COLO668 (cell line): Measurements from ENCODE around the gene TFEB.
A peak's percentile ranks its signal among the peaks of the same experiment; 100 is the strongest.

Source experiments
- DNase-seq: peaks from one replicate; lab custom pipeline; 2025; ENCODE audit not compliant: unreplicated experiment; lab: John Stamatoyannopoulos, UW

Gene TFEB

DNA sequence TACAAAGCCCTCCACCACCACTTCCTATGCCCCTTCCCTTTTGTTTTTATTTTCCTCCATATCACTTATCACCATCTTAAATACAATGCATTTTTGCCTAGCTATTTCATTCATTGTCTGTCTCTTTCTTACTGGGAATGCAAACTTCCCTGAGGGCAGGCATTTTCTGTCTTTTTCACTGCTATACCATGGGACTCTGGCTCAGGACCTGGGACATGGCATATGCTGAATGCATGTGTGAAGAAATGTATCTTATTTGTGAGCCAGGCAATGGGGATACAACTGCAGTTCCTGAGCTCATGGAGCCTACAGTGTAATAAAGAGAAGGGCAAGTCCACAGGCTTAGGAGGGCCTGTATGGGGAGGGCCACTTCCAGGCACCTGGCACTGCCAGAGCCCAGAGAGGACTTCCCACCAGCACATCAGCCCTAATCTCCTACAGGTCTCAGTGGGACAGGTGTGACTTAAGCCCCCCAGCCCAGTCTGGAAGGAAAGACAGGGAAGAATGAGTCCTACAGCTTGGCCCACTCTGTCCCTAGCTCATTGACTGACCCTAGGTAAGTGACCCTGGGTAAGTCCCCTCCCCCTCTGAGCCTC lies 43.2 kb downstream of the TFEB start:
- DNase-seq: no peak

GRCh38 chr6:41691426-41692079 lies 43.9 kb downstream of the TFEB start:
- DNase-seq: no peak

DNA sequence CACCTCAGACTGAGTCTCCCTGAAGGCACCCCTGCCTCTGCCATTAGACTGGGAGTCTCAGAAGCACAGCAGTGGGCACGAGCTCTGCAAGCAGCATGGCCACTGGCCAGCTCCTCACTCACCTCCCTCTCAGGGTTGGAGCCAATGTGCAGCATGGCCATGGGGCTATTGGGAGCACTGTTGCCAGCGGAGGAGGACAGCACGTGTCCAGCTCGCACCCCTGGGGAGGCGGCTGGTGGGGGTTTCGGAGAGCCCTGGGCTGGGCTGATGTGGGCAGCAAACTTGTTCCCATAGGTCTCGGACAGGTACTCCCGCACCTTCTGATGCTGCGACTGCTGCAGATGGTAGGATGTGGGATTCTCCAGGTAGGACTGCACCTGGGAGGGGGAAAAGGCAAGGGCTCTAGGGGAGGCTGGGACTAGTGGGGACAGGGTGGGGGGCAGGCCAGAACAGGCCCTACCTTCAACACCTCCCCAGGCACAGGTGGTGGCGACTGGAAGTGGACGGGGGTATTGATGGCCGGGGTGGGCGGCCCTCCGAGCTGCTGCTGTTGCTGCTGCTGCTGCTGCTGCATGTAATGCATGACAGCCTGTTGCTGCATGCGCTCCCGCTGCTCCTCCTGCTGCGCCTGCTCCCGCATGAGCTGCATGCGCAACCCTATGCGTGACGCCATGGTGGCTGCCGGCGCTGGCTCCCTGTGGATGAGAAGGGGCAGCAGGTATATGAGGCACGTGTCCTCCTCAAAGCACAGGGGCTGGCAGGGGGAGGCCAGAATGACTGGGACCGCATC lies 44.7 kb downstream of the TFEB start:
- no peak for DNase-seq

- DNase-seq: no peak
These were observed 46.0 kb downstream of the TFEB start for GRCh38 chr6:41689171-41690008.

- DNase-seq: no peak
These were observed 47.0 kb downstream of the TFEB start for GRCh38 chr6:41688256-41688965.

GRCh38 chr6:41687501-41688175 lies 47.8 kb downstream of the TFEB start:
- DNase-seq: no peak

GRCh38 chr6:41685641-41686380 lies 49.6 kb downstream of the TFEB start:
- no peak for DNase-seq

DNA sequence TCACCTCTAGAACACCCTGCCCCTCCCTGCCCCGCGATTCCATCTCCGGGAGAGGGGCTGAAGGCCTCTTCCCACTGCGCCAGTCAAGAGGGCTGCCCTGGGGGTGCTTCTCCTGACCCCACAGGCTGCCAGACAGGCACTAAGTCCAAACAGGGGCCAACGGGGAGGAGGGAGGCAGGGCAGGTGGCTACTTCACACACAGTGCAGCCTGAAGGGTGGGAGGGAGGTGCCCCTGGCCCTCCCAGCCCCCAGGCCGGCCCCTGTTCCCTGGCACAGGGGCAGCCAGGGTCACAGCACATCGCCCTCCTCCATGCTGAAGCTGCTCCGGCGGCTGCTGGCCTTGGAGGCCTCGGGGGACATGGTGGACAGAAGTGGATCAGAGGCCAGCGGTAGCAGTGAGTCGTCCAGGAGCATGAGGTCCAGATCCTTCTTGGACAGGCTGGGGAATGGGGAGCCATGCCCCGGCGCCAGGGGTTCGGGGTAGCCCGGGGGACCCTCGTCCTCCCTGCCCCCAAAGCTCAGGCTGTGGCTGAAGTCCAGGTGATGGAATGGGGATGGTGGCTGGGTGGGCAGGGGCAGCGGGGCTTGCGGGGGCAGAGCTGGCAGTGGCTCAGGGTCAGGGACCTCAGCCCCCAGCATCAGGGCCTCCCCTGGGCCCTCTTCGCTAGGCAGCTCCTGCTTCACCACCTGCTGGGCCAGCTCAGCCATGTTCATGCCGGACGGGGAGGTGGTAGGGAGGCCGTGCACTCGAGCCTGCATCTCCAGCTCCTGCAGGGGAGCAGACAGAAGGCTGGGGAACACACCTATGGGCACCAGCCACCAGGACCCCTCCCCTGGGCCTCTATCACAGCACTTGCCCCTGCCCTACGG lies 50.9 kb downstream of the TFEB start:
- DNase-seq: no peak

DNA sequence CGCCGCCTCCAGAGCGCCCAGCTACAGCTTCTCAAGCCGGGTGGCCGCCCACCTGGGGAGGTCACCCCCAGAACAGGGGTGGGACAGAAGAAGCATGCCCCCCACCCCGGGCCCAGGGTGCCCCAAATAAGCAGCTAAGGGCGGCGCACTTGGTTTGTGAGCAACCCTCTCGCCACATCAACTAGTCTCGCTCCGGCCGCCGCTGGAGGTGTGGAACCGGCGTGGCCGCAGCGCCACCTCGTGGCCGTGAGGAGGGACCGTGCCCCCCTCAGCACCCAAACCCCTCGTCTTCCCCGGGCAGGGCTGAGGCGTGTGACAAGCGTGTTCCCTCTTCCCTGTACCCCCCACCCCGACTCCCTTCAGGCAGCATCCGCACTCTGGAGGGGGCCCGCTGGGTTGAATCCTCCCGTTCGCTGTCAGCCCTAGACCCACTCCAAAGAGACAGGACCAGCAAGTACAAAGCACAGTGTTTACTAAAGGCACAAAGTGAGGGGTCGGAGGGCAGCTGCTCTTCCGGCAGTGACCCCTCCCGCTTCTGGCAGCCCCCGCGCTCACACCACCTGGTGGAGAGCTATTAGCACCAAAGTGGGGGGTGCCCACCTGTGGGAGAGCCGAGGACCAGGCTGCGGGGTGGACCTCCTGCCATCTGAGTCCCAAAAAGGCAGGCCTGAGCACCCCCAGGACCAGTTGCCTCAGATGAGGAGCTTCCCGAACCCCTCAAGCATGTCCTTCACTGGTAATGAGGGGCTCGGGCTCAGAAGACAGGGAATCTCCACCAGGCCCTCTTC lies 51.7 kb downstream of the TFEB start:
- peak; percentile 57 for DNase-seq

GRCh38 chr6:41683273-41683522 lies 52.2 kb downstream of the TFEB start:
- DNase-seq: no peak

GRCh38 chr6:41682497-41683272 lies 52.7 kb downstream of the TFEB start:
- no peak for DNase-seq

GRCh38 chr6:41682056-41682477 lies 53.3 kb downstream of the TFEB start:
- peak; percentile 75 for DNase-seq

- no peak for DNase-seq
These were observed 55.0 kb downstream of the TFEB start for GRCh38 chr6:41680182-41680965.

DNA sequence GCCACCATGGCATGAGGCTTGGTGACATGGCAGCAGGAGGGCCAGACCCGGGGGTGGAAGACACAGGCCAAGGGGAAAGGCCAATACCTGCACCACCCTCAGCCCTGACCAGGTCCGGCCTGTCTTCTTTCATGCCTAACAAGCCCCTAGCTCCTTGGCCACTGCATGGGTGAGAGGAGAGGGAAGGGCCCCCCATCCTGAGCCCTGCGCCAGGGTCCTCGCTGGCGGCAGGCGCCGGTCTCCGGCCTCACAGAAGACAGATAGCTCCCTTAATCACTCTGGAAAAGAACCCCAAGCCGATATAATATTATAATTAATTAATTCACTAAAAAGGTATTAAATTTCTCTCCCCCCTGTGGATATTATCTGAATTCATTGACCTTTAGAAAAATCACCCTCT lies 55.7 kb downstream of the TFEB start:
- DNase-seq: no peak

GRCh38 chr6:41678511-41679084 lies 56.8 kb downstream of the TFEB start:
- no peak for DNase-seq
